Ovary (tissue), 9 donors: ENCODE measurements around the gene SPA17. TPM values are rescaled to one million over a fixed set of nuclear protein-coding genes. Genes with fewer than 3 reads are reported as not detected.

ENCODE experiments used
- DNase-seq, 5 donors: peaks; one replicate each; pipeline ENCODE4 v3.0.0-alpha.2; 2019 to 2020
- H3K27ac ChIP-seq, 2 donors: fragments of 200-600 bp; one replicate each; pipeline versions ENCODE4 v1.5.1 to v1.8.0; 2019 to 2022
- H3K27me3 ChIP-seq: fragments of 200-600 bp; one replicate; pipeline ENCODE4 v1.8.0; 2022
- H3K36me3 ChIP-seq: fragments of 200-600 bp; sonication (generic); one replicate; pipeline ENCODE4 v1.5.1; 2019
- H3K4me1 ChIP-seq: one replicate; pipeline ENCODE4 v1.8.1; 2013; ENCODE audit warnings: mild to moderate bottlenecking, moderate library complexity; ENCODE audit not compliant: insufficient read depth
- H3K4me3 ChIP-seq: fragments of 200-600 bp; sonication (generic); one replicate; pipeline ENCODE4 v1.5.1; 2017
- H3K9me3 ChIP-seq, 2 donors: fragments of 200-600 bp in 1 of 2; sonication (generic) in 1 of 2; one replicate each; pipeline versions ENCODE4 v1.5.1 to v1.8.1; 2013 to 2019; ENCODE audit warnings: mild to moderate bottlenecking in 1 of 2, moderate library complexity in 1 of 2
- EP300 ChIP-seq: sonication (generic); formaldehyde crosslinking; IDR thresholded peaks from one replicate; pipeline ENCODE4 v1.6.1; 2017; ENCODE audit warnings: antibody characterized with exemption
- POLR2A ChIP-seq: fragments of 450-650 bp; IDR thresholded peaks from one replicate; pipeline ENCODE4 v1.6.1; 2017; ENCODE audit warnings: antibody characterized with exemption, mild to moderate bottlenecking, moderate library complexity
- WGBS, 3 donors: extraction: QIAGEN DNeasy Blood & Tissue Kit in 1 of 3; methylation state at CpG; one replicate each; pipeline versions ENCODE4 v1.1.5 to v1.1.7; 2013 to 2017; 5-methylcytosine and 5-hydroxymethylcytosine counted together
- intact Hi-C, 4 donors: fragments of 100-400 bp; cut with DNase I; formaldehyde crosslinking; loops; one replicate each; pipeline versions ENCODE4 v1.11.0 to v1.15.1; 2022 to 2023
- polyA plus RNA-seq, 2 donors: library from polyadenylated mRNA; stranded (reverse); fragments of 200-250 nt in 1 of 2; fragments of 350-450 nt in 1 of 2; fragmentation: Illumina TruSeq in 1 of 2; extraction: RNeasy Lipid Tissue Mini Kit (QIAGEN cat#74804) in 1 of 2; gene quantifications; one replicate each; pipeline ENCODE4 v1.2.3, GENCODE V29; 2013 to 2014
- total RNA-seq, 7 donors: library from RNA; depleted of rRNA in 2 of 7; stranded (reverse); fragments of >200 nt in 2 of 7; fragmentation: NEBNext Ultra II Directional in 3 of 7; extraction: Animal tissue kit (Norgen Biotek cat#: 25700) in 3 of 7; gene quantifications; one replicate each; pipeline versions ENCODE4 v1.1.0 to v1.2.4, GENCODE V29; 2016 to 2023
- TF ChIP-seq, protein P1 (sequence below), 3 donors: fragments of 450-650 bp in 2 of 3; fragments of 200-600 bp in 1 of 3; IDR thresholded peaks; one replicate each; pipeline versions ENCODE4 v1.5.1 to v1.8.0; 2016 to 2022; ENCODE audit warnings: antibody characterized with exemption in 3 of 3, mild to moderate bottlenecking in 1 of 3
- donor health status: DM: no; HTN: no; CAD: no; lungs with moderate emphysema.
- donor health status: DM: no; HTN: no; CAD: no.
- donor health status: Bipolar disorder and iron deficiency.
- donor health status: DM: yes; HTN: yes; CAD: no.
- donor health status: DM: no; HTN: no; CAD: no.
- donor health status: DM: yes; HTN: yes; CAD: no.

Gene SPA17
- total and polyA plus RNA-seq, 9 donors, result 1.3 to 30.1 (median 3.0) TPM

DNA sequence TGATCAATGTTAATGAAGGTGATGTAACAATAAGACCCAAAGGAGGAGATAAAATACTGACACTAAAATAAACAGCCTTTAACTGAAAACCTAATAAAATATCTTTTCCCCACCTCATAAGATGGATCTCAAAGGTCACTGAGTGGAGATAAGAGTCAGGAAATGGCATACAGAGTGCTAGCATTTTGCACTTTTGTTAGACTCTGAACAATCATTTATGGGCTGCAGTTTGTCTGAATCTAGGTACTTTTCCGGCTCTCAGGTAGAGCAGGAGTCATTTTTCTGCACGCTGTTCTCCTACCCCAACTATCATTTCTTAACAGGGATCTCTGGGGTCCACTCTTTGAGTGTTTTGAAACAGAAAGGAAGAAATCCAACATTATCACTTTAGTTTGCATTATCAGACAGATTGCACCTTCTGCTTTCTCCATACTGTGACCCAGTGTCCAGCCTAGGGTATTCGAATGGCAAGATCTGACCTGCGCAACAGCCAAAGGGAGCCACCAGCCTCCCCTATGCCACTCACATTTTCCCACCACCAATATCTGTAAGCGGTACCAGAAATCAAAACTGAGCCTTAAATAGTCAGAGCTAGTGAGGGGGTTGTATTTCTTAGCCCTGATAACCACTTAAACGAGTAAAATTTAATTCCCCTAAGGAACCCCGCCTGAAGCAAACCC is 1.0 kb upstream of the SPA17 start:
- no peaks in the 10 kb centered on the region for H3K9me3 ChIP-seq
- H3K4me1 ChIP-seq, result peaks cover 1% of the 10 kb centered on the region
- no peaks in the 10 kb centered on the region for H3K36me3 ChIP-seq
- no peaks in the 10 kb centered on the region for H3K27me3 ChIP-seq
- intact Hi-C loops, result loop anchor here in 1 of 4 donors (2.0 to 5.0 kb wide), 2 partner anchors 90 to 165 kb away; partner anchors contain the start of gene ESAM
- TF ChIP-seq POLR2A, result no peak
- TF ChIP-seq EP300, result no peak
- TF ChIP-seq, protein P1, sequence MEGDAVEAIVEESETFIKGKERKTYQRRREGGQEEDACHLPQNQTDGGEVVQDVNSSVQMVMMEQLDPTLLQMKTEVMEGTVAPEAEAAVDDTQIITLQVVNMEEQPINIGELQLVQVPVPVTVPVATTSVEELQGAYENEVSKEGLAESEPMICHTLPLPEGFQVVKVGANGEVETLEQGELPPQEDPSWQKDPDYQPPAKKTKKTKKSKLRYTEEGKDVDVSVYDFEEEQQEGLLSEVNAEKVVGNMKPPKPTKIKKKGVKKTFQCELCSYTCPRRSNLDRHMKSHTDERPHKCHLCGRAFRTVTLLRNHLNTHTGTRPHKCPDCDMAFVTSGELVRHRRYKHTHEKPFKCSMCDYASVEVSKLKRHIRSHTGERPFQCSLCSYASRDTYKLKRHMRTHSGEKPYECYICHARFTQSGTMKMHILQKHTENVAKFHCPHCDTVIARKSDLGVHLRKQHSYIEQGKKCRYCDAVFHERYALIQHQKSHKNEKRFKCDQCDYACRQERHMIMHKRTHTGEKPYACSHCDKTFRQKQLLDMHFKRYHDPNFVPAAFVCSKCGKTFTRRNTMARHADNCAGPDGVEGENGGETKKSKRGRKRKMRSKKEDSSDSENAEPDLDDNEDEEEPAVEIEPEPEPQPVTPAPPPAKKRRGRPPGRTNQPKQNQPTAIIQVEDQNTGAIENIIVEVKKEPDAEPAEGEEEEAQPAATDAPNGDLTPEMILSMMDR (IDR thresholded peaks at IDR 0.05), result no peak
- 55 to 62% (median 56%) methylated on average over 7 of the region's 7 CpGs for WGBS, 3 donors
- no peak for DNase-seq
- peak overlapping the region in 1 of 2 donors; percentile 67 for H3K27ac ChIP-seq
- peak overlapping the region; percentile 79 for H3K4me3 ChIP-seq

DNA sequence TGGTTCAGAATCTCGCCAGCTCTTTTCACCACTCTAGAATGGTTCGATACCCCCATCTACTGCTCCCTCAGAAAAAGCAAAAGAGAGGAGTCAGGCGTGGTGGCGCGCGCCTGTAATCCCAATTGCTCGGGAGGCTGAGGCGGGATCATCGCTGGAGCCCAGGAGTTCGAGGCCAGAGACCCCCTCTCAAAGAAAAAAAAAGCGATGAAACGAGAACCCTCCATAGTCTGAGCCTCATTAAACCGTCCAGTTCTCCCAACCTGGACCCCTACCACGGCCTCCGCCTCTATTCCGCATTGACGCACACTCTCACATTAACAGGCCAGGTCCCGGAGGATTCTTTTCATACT is 439 bp downstream of the SPA17 start:
- H3K36me3 ChIP-seq, result no peaks in the 10 kb centered on the region
- intact Hi-C loops, result loop anchor here in 1 of 4 donors (5.0 kb wide), 1 partner anchor 163 kb away; no protein-coding TSS in a partner anchor
- peak overlapping the region; percentile 79 for H3K4me3 ChIP-seq
- no peak for DNase-seq
- H3K27me3 ChIP-seq, result no peaks in the 10 kb centered on the region
- peaks cover 1% of the 10 kb centered on the region for H3K4me1 ChIP-seq
- no peak overlapping the region for H3K27ac ChIP-seq
- H3K9me3 ChIP-seq, result no peaks in the 10 kb centered on the region
- 16 to 30% (median 28%) methylated on average over 18 of the region's 18 CpGs for WGBS, 3 donors
- TF ChIP-seq POLR2A, result no peak
- TF ChIP-seq, protein P1 (IDR thresholded peaks at IDR 0.05), result no peak
- no peak for TF ChIP-seq EP300

DNA sequence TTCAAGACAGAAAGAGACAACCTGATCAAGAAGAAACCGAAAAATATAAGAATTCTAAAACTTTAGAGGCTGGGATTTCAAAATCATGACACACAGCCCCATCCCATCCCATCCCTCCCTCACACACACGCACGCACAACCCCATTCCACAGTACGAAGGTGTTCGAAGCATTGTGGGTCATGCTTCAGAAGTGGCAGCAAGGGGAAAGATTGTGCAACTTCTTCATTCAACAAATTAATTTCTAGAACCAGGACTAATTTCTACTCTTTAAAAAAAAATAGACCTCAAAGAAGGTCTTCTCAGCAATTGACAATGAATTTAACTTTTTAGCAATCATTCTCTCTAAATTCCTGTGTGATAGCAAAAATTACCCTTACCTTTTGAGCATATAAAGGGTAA is 867 bp downstream of the SPA17 start:
- Histone ChIP-seq H3K36me3 (no peaks in the 10 kb centered on the region), H3K9me3 (no peaks in the 10 kb centered on the region), H3K4me3 (peak overlapping the region; percentile 79), H3K27me3 (no peaks in the 10 kb centered on the region), H3K27ac (no peak overlapping the region), H3K4me1 (peaks cover 1% of the 10 kb centered on the region)
- DNase-seq, result no peak
- TF ChIP-seq POLR2A, result no peak
- TF ChIP-seq, protein P1 (IDR thresholded peaks at IDR 0.05), result no peak
- no peak for TF ChIP-seq EP300
- intact Hi-C loops, result loop anchor here in 1 of 4 donors (5.0 kb wide), 1 partner anchor 163 kb away; no protein-coding TSS in a partner anchor
- 85 to 93% (median 91%) methylated on average over 5 of the region's 5 CpGs for WGBS, 3 donors

DNA sequence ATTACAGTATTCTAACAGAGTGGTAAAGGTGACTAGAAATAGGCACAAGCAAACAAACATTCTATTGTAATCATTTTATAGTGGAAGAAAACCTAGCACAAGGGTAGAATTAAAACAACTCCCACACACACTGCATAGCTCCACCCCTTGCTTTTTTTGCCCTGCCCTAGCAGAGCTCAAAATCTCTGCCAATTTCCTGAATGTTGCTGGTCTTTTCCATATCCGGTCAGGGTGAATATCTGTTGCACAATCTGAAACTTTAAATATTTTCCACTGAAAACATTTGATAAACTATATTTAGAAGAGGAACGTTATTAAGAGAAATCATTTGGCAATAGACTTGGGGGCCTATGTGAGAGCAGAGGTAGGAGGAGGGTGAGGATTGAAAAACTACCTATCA is 2.7 kb downstream of the SPA17 start:
- Histone ChIP-seq H3K4me3 (no peak overlapping the region), H3K27ac (no peak overlapping the region), H3K36me3 (no peaks in the 10 kb centered on the region), H3K4me1 (peaks cover 1% of the 10 kb centered on the region), H3K9me3 (no peaks in the 10 kb centered on the region), H3K27me3 (no peaks in the 10 kb centered on the region)
- TF ChIP-seq POLR2A, result no peak
- intact Hi-C loops, result no loop called here
- 18 to 30% (median 22%) methylated on average over 2 of the region's 2 CpGs for WGBS, 3 donors
- no peak for DNase-seq

DNA sequence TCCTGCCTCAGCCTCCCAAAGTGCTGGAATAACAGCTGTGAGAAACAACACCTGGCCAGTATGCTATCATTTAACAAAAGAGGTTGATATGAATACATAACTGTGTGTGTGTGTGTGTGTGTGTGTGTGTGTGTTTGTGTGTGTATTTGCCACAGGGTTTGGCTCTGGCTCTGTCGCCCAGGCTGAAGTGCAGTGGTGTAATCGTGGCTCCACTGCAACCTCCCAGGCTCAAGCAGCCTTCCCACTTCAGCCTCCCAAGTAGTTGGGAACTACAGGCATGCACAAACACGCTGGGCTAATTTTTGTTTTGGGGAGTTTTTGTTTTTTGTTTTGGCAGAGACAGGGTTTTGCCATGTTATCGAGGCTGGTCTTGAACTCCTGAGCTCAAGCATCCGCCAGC is 4.7 kb downstream of the SPA17 start:
- no peaks in the 10 kb centered on the region for H3K36me3 ChIP-seq
- H3K9me3 ChIP-seq, result no peaks in the 10 kb centered on the region
- TF ChIP-seq, protein P1 (IDR thresholded peaks at IDR 0.05), result no peak
- TF ChIP-seq EP300 (no peak), POLR2A (no peak)
- H3K4me3 ChIP-seq, result no peak overlapping the region
- no peak overlapping the region for H3K27ac ChIP-seq
- WGBS, 3 donors, result 60 to 79% (median 76%) methylated on average over 5 of the region's 5 CpGs
- no peaks in the 10 kb centered on the region for H3K27me3 ChIP-seq
- intact Hi-C loops, result no loop called here
- peaks cover 1% of the 10 kb centered on the region for H3K4me1 ChIP-seq
- DNase-seq, result no peak
